Measurements from ENCODE around the gene MRNIP. TPM values are rescaled to one million over a fixed set of nuclear protein-coding genes. Genes with fewer than 3 reads are reported as not detected.
A peak's percentile ranks its signal among the peaks of the same experiment; 100 is the strongest.

The MRNIP gene
- total RNA-seq, 1 experiment from 2014 or later, result 33.6 TPM

GRCh38 chr5:179795863-179796833 is 62.5 kb downstream of the MRNIP start:
- peak overlapping the region; percentile 76 for H3K9ac ChIP-seq (ENCODE audit: low read length)
- H3K27ac ChIP-seq (ENCODE audit: low read length), result no peak overlapping the region
- H3K79me2 ChIP-seq (ENCODE audit: low read length), result no peaks in the 10 kb centered on the region
- H3K27me3 ChIP-seq (ENCODE audit: low read length), result no peaks in the 10 kb centered on the region
- H3K4me2 ChIP-seq (ENCODE audit: low read depth, low read length, poor library complexity, severe bottlenecking), result peak overlapping the region; percentile 72
- H3K9me2 ChIP-seq (replicated peaks; ENCODE audit: insufficient read depth, low read length), result no peaks in the 10 kb centered on the region
- H3K9me3 ChIP-seq (ENCODE audit: low read length), result no peaks in the 10 kb centered on the region
- peaks cover 34% of the 10 kb centered on the region for H3K4me1 ChIP-seq (ENCODE audit: low read length)
- H2AFZ ChIP-seq (ENCODE audit: low read length), result peak overlapping the region; percentile 16; the same call in 1 of the 2 replicates
- H3K4me3 ChIP-seq (ENCODE audit: low read length), result peak overlapping the region; percentile 71
- DNase-seq, result peak; percentile 88
- H3K36me3 ChIP-seq (ENCODE audit: insufficient read depth, low read length), result no peaks in the 10 kb centered on the region
- H4K20me1 ChIP-seq (ENCODE audit: insufficient read depth, low read depth, low read length), result peaks cover 11% of the 10 kb centered on the region

- H4K20me1 ChIP-seq (ENCODE audit: insufficient read depth, low read depth, low read length), result peaks cover 11% of the 10 kb centered on the region
- no peaks in the 10 kb centered on the region for H3K79me2 ChIP-seq (ENCODE audit: low read length)
- peak overlapping the region; percentile 76 for H3K9ac ChIP-seq (ENCODE audit: low read length)
- H3K27ac ChIP-seq (ENCODE audit: low read length), result no peak overlapping the region
- H3K4me3 ChIP-seq (ENCODE audit: low read length), result peak overlapping the region; percentile 71
- DNase-seq, result peak; percentile 74
- no peaks in the 10 kb centered on the region for H3K9me3 ChIP-seq (ENCODE audit: low read length)
- H3K27me3 ChIP-seq (ENCODE audit: low read length), result no peaks in the 10 kb centered on the region
- H3K9me2 ChIP-seq (replicated peaks; ENCODE audit: insufficient read depth, low read length), result no peaks in the 10 kb centered on the region
- peaks cover 34% of the 10 kb centered on the region for H3K4me1 ChIP-seq (ENCODE audit: low read length)
- peak overlapping the region; percentile 72 for H3K4me2 ChIP-seq (ENCODE audit: low read depth, low read length, poor library complexity, severe bottlenecking)
- H3K36me3 ChIP-seq (ENCODE audit: insufficient read depth, low read length), result no peaks in the 10 kb centered on the region
- no peak overlapping the region for H2AFZ ChIP-seq (ENCODE audit: low read length)
These were observed 63.4 kb downstream of the MRNIP start for GRCh38 chr5:179795049-179795862.

GRCh38 chr5:179794575-179794974 is 64.0 kb downstream of the MRNIP start:
- H3K4me3 ChIP-seq (ENCODE audit: low read length), result no peak overlapping the region
- no peak for DNase-seq
- no peak overlapping the region for H2AFZ ChIP-seq (ENCODE audit: low read length)
- H3K27me3 ChIP-seq (ENCODE audit: low read length), result no peaks in the 10 kb centered on the region
- H3K36me3 ChIP-seq (ENCODE audit: insufficient read depth, low read length), result no peaks in the 10 kb centered on the region
- H3K4me2 ChIP-seq (ENCODE audit: low read depth, low read length, poor library complexity, severe bottlenecking), result peak overlapping the region; percentile 72
- H3K4me1 ChIP-seq (ENCODE audit: low read length), result peaks cover 34% of the 10 kb centered on the region
- no peaks in the 10 kb centered on the region for H3K9me2 ChIP-seq (replicated peaks; ENCODE audit: insufficient read depth, low read length)
- H4K20me1 ChIP-seq (ENCODE audit: insufficient read depth, low read depth, low read length), result peaks cover 11% of the 10 kb centered on the region
- no peak overlapping the region for H3K9ac ChIP-seq (ENCODE audit: low read length)
- no peak overlapping the region for H3K27ac ChIP-seq (ENCODE audit: low read length)
- no peaks in the 10 kb centered on the region for H3K9me3 ChIP-seq (ENCODE audit: low read length)
- no peaks in the 10 kb centered on the region for H3K79me2 ChIP-seq (ENCODE audit: low read length)

- H3K9ac ChIP-seq (ENCODE audit: low read length), result no peak overlapping the region
- H3K36me3 ChIP-seq (ENCODE audit: insufficient read depth, low read length), result no peaks in the 10 kb centered on the region
- no peak overlapping the region for H3K27ac ChIP-seq (ENCODE audit: low read length)
- no peaks in the 10 kb centered on the region for H3K9me2 ChIP-seq (replicated peaks; ENCODE audit: insufficient read depth, low read length)
- H2AFZ ChIP-seq (ENCODE audit: low read length), result no peak overlapping the region
- no peak for DNase-seq
- peaks cover 34% of the 10 kb centered on the region for H3K4me1 ChIP-seq (ENCODE audit: low read length)
- no peaks in the 10 kb centered on the region for H3K27me3 ChIP-seq (ENCODE audit: low read length)
- no peaks in the 10 kb centered on the region for H3K9me3 ChIP-seq (ENCODE audit: low read length)
- H3K4me2 ChIP-seq (ENCODE audit: low read depth, low read length, poor library complexity, severe bottlenecking), result no peak overlapping the region
- no peak overlapping the region for H3K4me3 ChIP-seq (ENCODE audit: low read length)
- peaks cover 11% of the 10 kb centered on the region for H4K20me1 ChIP-seq (ENCODE audit: insufficient read depth, low read depth, low read length)
- no peaks in the 10 kb centered on the region for H3K79me2 ChIP-seq (ENCODE audit: low read length)
These were observed 64.4 kb downstream of the MRNIP start for GRCh38 chr5:179794171-179794570.

- peaks cover 34% of the 10 kb centered on the region for H3K4me1 ChIP-seq (ENCODE audit: low read length)
- 0 out of 2 replicates have a peak within 1 kb of the TSS, but pooled peaks have one; percentile 7 for H3K9ac ChIP-seq (ENCODE audit: low read length)
- peak; percentile 68 for DNase-seq
- no peaks in the 10 kb centered on the region for H3K36me3 ChIP-seq (ENCODE audit: insufficient read depth, low read length)
- no peaks in the 10 kb centered on the region for H3K9me3 ChIP-seq (ENCODE audit: low read length)
- no peaks in the 10 kb centered on the region for H3K27me3 ChIP-seq (ENCODE audit: low read length)
- H2AFZ ChIP-seq (ENCODE audit: low read length), result no peak within 1 kb of the TSS
- no peaks in the 10 kb centered on the region for H3K79me2 ChIP-seq (ENCODE audit: low read length)
- peak within 1 kb of the TSS; percentile 72 for H3K4me2 ChIP-seq (ENCODE audit: low read depth, low read length, poor library complexity, severe bottlenecking)
- peaks cover 11% of the 10 kb centered on the region for H4K20me1 ChIP-seq (ENCODE audit: insufficient read depth, low read depth, low read length)
- no peak within 1 kb of the TSS for H3K27ac ChIP-seq (ENCODE audit: low read length)
- H3K9me2 ChIP-seq (replicated peaks; ENCODE audit: insufficient read depth, low read length), result no peaks in the 10 kb centered on the region
- no peak within 1 kb of the TSS for H3K4me3 ChIP-seq (ENCODE audit: low read length)
These were observed 65.0 kb downstream of the MRNIP start, which contains the start of gene LTC4S for GRCh38 chr5:179793468-179794139. Gene LTC4S (plus strand): TSS chr5:179793986. CDS start chr5:179794081, 95 bp downstream.

GRCh38 chr5:179792612-179793467 is 65.8 kb downstream of the MRNIP start:
- H3K79me2 ChIP-seq (ENCODE audit: low read length), result no peaks in the 10 kb centered on the region
- H3K27me3 ChIP-seq (ENCODE audit: low read length), result no peaks in the 10 kb centered on the region
- no peaks in the 10 kb centered on the region for H3K36me3 ChIP-seq (ENCODE audit: insufficient read depth, low read length)
- peaks cover 37% of the 10 kb centered on the region for H3K4me1 ChIP-seq (ENCODE audit: low read length)
- no peak overlapping the region for H3K9ac ChIP-seq (ENCODE audit: low read length)
- H3K27ac ChIP-seq (ENCODE audit: low read length), result no peak overlapping the region
- no peak overlapping the region for H3K4me3 ChIP-seq (ENCODE audit: low read length)
- H2AFZ ChIP-seq (ENCODE audit: low read length), result no peak overlapping the region
- no peaks in the 10 kb centered on the region for H3K9me3 ChIP-seq (ENCODE audit: low read length)
- H3K4me2 ChIP-seq (ENCODE audit: low read depth, low read length, poor library complexity, severe bottlenecking), result no peak overlapping the region
- no peak for DNase-seq
- H3K9me2 ChIP-seq (replicated peaks; ENCODE audit: insufficient read depth, low read length), result no peaks in the 10 kb centered on the region
- H4K20me1 ChIP-seq (ENCODE audit: insufficient read depth, low read depth, low read length), result peaks cover 11% of the 10 kb centered on the region

GRCh38 chr5:179791881-179792611 is 66.6 kb downstream of the MRNIP start:
- Histone ChIP-seq H3K27me3 (ENCODE audit: low read length) (no peaks in the 10 kb centered on the region), H3K9ac (ENCODE audit: low read length) (no peak overlapping the region), H2AFZ (ENCODE audit: low read length) (no peak overlapping the region), H3K79me2 (ENCODE audit: low read length) (no peaks in the 10 kb centered on the region), H3K4me1 (ENCODE audit: low read length) (peaks cover 37% of the 10 kb centered on the region), H3K4me3 (ENCODE audit: low read length) (no peak overlapping the region), H3K9me2 (replicated peaks; ENCODE audit: insufficient read depth, low read length) (no peaks in the 10 kb centered on the region), H3K36me3 (ENCODE audit: insufficient read depth, low read length) (no peaks in the 10 kb centered on the region), H3K9me3 (ENCODE audit: low read length) (no peaks in the 10 kb centered on the region), H3K27ac (ENCODE audit: low read length) (no peak overlapping the region), H4K20me1 (ENCODE audit: insufficient read depth, low read depth, low read length) (peaks cover 11% of the 10 kb centered on the region), H3K4me2 (ENCODE audit: low read depth, low read length, poor library complexity, severe bottlenecking) (no peak overlapping the region)
- no peak for DNase-seq
